ENCODE results near the gene POLDIP2. TPM values are rescaled to one million over a fixed set of nuclear protein-coding genes. Genes with fewer than 3 reads are reported as not detected.

Gene POLDIP2
- total RNA-seq, 1 donor from 2014 or later, result 127 TPM

DNA sequence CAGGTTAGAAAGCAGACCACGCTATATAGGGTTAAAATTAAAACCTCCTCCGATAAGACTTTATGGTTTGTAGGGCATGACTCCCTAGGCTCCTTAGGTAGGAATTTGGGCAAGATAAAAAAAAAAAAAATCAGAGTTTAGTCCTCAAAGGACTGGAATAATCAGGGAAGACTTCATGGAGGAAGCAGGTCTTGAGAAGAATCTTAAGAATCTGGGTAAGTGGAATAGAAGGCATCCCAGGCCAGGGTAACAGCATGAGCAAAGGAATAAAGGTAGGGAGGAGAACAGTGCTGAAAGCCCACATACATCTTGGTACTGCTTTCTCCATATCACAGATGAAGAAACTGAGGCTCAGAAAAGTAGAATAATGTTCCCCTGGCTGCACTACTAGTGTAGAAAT, 33.2 kb upstream of the POLDIP2 start:
- DNase-seq (ENCODE audit: low read depth), result no peak

DNA sequence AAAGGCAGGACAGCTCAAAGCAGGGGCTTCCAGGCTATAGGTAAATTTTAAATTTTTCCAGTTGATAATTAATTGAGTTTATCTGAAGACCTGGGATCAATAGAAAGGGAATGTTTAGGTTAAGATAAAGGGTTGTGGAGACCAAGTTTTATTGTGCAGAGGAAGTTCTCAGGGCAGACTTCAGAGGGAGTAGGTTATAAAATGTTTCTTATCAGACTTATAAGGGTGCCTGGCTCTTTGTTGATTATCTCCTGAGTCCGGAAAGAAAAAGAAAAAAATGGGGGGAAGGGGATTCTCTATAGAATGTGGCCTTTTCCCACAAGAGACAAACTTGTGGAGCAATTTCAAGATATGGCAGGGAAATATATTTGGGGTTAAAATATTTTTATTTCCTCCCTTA, 32.8 kb upstream of the POLDIP2 start:
- DNase-seq (ENCODE audit: low read depth), result no peak

DNA sequence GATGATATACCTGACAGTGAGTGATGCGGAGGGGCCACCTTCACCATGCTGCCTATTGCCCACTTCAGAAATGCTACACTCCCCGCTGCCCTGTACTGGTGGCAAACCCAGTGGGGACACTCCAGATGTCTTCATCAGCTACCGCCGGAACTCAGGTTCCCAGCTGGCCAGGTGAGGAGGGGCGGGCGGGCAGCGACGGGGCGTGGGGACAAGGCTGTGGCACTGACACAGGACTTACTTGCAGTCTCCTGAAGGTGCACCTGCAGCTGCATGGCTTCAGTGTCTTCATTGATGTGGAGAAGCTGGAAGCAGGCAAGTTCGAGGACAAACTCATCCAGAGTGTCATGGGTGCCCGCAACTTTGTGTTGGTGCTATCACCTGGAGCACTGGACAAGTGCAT, 30.8 kb upstream of the POLDIP2 start:
- DNase-seq (ENCODE audit: low read depth), result no peak

DNA sequence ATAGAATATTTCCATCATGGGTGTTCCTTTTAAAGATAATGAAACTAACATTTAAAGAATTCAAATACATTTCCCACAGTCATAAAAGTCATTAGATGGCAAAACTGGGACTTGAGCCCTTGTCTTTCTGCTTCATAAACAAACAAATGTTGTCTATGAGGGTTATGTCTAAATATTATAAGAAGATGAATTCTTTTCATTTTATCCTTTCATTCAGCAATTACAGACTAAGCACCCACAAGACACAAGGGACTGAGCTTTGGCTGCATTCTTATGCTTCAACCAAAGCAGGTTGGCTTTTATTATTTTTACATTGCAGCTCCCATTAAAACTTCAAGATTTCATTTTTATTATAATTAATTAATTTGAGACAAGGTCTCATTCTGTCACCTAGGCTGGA, 29.1 kb upstream of the POLDIP2 start:
- DNase-seq (ENCODE audit: low read depth), result no peak

- no peak for DNase-seq (ENCODE audit: low read depth)
Observed at GRCh38 chr17:28385406-28385805, 28.1 kb upstream of the POLDIP2 start.

DNA sequence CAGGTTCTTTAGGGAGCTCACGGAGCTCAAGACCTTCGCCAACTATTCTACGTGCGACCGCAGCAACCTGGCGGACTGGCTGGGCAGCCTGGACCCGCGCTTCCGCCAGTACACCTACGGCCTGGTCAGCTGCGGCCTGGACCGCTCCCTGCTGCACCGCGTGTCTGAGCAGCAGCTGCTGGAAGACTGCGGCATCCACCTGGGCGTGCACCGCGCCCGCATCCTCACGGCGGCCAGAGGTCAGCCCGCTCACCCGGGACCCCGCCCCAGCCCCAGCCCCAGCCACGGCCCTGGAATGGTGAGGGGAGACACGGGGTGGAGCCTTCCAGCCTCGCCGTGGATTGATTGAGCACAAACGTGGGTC, 27.7 kb upstream of the POLDIP2 start:
- no peak for DNase-seq (ENCODE audit: low read depth)

GRCh38 chr17:28384281-28385036, 27.1 kb upstream of the POLDIP2 start:
- no peak for DNase-seq (ENCODE audit: low read depth)

DNA sequence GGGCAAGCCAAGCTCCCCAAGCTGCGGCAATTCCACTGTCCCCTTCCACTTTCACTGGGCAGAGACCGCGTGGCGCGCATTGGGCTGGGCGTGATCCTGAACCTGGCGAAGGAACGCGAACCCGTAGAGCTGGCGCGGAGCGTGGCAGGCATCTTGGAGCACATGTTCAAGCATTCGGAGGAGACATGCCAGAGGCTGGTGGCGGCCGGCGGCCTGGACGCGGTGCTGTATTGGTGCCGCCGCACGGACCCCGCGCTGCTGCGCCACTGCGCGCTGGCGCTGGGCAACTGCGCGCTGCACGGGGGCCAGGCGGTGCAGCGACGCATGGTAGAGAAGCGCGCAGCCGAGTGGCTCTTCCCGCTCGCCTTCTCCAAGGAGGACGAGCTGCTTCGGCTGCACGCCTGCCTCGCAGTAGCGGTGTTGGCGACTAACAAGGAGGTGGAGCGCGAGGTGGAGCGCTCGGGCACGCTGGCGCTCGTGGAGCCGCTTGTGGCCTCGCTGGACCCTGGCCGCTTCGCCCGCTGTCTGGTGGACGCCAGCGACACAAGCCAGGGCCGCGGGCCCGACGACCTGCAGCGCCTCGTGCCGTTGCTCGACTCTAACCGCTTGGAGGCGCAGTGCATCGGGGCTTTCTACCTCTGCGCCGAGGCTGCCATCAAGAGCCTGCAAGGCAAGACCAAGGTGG, 24.0 kb upstream of the POLDIP2 start:
- no peak for DNase-seq (ENCODE audit: low read depth)

GRCh38 chr17:28379814-28380801, 22.8 kb upstream of the POLDIP2 start:
- no peak for DNase-seq (ENCODE audit: low read depth)

DNA sequence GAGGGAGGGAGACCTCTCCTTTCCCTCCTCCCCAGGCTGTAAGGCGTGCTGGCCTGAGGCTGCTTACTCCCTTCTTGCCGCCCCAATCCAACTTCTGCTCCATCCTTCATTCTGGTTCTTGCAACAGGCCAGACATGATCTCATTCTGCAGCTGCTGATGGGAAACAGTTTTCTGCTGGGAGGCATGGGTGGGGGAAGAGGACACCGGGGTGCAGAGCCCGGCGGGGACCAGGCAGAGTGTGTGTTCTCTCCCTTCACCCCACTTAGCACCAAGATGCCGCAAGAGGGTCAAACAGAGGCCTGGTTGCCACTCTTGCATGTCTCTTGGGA, 15.6 kb upstream of the POLDIP2 start:
- DNase-seq (ENCODE audit: low read depth), result no peak

- peak; percentile 24 for DNase-seq (ENCODE audit: low read depth)
Observed at GRCh38 chr17:28372203-28372944, 15.0 kb upstream of the POLDIP2 start.

GRCh38 chr17:28371245-28372202, 14.2 kb upstream of the POLDIP2 start, which contains the start of gene SARM1:
Gene SARM1, plus strand, starts transcription at chr17:28371694. Its CDS starts 339 bp downstream, at chr17:28372033.
- DNase-seq (ENCODE audit: low read depth), result peak; percentile 78

DNA sequence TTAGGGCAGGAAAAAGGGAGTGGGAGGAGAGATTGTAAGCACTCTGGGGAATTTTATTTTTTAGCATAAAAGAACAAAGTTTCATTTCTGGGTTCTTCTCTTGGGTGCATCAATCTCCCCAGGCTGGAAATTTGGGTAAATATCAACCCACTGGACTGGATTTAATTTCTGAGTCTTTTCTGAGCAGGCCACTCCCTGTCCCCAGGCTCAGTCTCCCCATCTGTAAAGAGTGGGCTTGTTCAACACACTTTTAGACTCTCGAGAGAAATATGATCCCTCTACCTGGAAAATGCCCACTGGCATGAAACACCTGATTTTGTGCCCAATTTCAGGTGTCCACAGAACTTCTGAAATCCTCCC, 13.4 kb upstream of the POLDIP2 start:
- DNase-seq (ENCODE audit: low read depth), result no peak

DNA sequence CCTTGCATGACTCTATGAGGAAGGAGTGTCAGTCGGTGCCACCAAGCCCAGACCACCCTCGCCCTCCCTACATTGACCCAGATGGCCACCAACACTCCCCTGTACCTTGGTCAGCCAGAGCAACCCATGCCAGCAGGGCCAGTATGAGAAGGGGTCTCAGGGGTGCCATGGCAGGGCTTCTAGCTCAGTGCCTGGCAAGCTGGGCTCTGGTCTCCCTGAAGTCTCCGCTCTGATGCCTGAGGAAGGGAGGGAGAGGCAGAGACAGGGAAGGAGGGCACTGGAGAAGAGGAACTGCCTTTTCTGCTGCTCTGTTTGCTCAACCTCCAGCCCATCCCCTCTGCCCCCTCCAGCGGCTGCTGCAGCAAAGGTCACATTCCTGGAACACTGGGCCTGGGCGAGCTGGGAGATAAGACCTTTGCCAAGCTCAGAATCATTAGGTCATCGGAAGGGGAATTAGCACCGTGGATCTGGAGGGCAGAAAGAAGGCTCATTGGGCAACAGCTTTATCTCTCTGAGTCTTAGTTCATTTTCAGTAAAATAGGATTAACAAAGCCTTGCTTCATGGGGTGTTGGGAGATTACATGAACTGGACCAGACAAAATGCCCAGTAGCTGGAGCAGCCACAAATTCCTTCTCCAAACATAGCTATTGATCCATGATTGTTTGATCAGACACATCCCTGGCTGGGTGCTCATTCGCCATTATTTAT, 12.9 kb upstream of the POLDIP2 start, which contains the start of gene VTN:
Gene VTN, minus strand, starts transcription at position 273 of the 709 bp plus-strand sequence. Its CDS starts 104 bp downstream, at position 169.
- DNase-seq (ENCODE audit: low read depth), result peak; percentile 26

DNA sequence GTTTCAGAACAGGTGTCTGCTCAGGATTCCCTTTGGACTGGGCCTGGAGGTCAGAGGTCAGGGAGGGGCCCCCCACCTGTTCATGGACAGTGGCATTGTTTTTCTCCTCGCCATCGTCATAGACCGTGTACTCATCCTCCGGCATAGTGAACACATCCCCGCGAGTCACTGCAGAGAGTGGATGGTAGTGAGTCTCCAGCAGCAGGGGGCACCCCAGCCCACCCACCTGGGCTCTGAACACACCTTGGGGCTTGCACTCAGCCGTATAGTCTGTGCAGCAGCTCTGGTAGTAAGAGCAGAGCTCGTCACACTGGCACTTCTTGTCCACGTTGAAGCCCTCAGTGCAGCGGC, 12.3 kb upstream of the POLDIP2 start:
- no peak for DNase-seq (ENCODE audit: low read depth)

DNA sequence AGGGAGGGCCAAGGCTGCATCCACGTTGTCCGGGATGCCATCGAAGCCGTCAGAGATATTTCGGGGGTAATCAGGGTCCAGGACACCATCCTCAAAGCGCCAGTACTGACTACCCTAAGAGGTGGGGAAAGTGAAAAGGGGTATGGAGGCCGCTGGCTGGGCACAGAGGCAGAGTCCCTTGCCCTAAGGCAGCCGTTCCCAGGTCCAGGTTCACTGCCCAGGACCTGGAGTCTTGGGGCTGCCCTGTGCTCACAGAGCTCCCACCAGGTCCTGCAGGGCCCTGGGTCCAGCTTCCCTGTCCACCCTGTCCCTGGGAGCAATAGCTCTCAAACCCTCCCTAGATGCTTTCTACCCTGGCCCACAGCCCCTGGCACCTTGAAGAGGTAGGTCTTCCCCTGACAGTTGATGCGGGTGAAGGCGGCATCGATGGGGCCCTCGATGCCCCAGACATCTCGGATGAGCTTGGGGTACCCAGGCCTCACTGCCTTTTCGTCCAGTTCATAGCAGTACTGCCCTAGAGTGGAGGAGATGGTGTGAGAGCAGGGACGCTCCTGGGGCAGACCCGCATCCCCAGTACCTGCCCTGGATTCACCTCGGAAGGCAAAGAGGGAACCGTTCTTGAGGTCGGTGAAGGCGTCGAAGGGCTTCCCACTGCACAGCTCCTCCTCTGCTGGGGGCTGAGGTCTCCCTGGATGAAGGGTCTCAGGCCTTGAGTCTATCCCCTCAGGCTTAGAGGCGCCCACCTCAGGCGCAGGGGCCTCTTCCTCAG, 11.8 kb upstream of the POLDIP2 start:
- DNase-seq (ENCODE audit: low read depth), result no peak

GRCh38 chr17:28368306-28368831, 11.0 kb upstream of the POLDIP2 start:
- DNase-seq (ENCODE audit: low read depth), result no peak

DNA sequence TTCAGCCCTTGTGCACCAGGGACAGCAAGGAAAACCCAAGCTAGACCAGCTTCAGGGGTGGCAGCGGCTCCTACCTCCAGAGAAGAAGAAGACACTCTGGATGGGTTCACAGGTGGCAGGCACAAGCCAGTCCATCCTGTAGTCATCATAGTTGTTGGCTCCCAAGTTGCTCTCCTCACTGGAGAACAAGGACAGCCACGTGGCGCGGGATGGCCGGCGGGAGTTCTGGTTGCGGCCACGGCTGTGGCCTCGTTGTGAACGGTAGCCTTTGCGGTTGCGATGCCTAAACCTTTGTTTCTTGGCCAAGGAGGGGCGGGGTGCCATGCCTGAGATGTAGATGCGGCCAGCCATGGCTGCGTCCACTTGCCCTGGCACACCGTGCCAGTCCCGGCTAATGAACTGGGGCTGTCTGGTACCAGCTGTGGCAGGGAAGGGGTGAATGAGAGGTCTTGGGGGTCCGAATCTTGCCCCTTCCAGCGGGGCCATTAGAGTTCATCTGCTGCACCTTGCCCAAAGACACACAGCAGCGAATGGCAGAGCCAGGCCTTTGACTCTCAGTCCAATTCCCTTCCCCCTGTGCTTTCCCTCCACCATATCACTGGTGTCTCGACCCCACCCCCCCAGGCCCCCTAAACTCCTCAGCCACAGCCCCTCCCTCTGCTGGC, 10.4 kb upstream of the POLDIP2 start:
- no peak for DNase-seq (ENCODE audit: low read depth)
